Central memory CD8-positive, alpha-beta T cell (primary cell): ENCODE data around the gene OSBPL10.

Source experiments
- ATAC-seq: fragments of 150-1000 bp; cut with Tn5 transposase; replicated peaks from 2 replicates; pipeline ENCODE4 v1.10.0; 2022; ENCODE audit warnings: mild to moderate bottlenecking, moderate FRiP score, moderate number of reproducible peaks; ENCODE audit not compliant: poor library complexity, severe bottlenecking; ENCODE audit errors: extremely low read depth
- DNase-seq, 2 donors: peaks; one replicate each; pipeline ENCODE4 v3.0.0; 2021; ENCODE audit warnings: low spot score in 2 of 2
- H3K27ac Mint-ChIP-seq: one replicate; pipeline ENCODE4 v1.8.0; 2022; ENCODE audit warnings: low read depth, mild to moderate bottlenecking, moderate library complexity, mixed read lengths
- H3K27me3 Mint-ChIP-seq: one replicate; pipeline ENCODE4 v1.8.0; 2022; ENCODE audit warnings: mixed read lengths
- H3K36me3 Mint-ChIP-seq: one replicate; pipeline ENCODE4 v1.8.0; 2022; ENCODE audit warnings: mild to moderate bottlenecking, moderate library complexity, mixed read lengths; ENCODE audit not compliant: insufficient read depth
- H3K4me1 Mint-ChIP-seq: one replicate; pipeline ENCODE4 v1.8.0; 2022; ENCODE audit warnings: mixed read lengths
- H3K4me3 Mint-ChIP-seq: one replicate; pipeline ENCODE4 v1.8.0; 2022; ENCODE audit warnings: mild to moderate bottlenecking, moderate library complexity, mixed read lengths
- H3K9me3 Mint-ChIP-seq: one replicate; pipeline ENCODE4 v1.8.0; 2022; ENCODE audit warnings: mixed read lengths

Gene OSBPL10

DNA sequence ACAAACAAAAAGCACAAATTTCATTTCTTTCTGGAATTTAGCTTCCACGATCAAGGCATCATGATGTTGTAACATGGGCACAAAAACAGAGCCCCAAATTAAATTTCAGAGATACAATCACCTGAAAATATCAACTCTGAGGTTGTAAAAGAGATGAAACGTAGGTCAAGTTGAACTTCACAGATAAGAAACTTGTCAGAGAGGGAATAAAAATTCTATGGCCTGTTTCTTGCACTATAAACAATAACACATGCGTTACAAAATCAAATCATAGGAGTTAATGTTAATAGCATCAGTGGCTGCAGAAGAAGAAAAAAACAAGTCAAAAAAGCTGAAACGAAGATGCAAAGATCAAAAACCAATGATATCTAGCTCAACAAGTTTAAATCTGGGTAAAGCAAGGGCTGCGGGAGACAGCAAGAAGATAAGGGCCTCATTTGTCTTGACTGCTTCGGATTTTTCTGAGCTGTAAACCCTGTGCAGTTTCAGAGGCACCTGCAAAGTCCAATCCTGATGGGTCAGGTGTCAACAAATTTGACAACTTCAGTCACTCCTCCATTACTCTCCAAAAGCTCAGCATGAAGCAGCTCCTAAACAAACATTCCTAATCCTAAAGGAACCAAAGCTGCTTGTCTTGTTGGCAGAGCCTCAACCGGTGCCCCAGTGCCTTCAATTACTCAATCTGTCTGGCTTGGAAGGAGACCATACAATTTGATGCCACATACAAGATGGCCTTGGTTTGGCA is 228.6 kb downstream of the OSBPL10 start:
- Mint-ChIP-seq H3K36me3 (no peaks in the 10 kb centered on the region), H3K4me1 (peaks cover 17% of the 10 kb centered on the region), H3K27me3 (no peaks in the 10 kb centered on the region), H3K27ac (no peak overlapping the region), H3K4me3 (no peak overlapping the region), H3K9me3 (no peaks in the 10 kb centered on the region)
- ATAC-seq (no peak), DNase-seq (no peak)

DNA sequence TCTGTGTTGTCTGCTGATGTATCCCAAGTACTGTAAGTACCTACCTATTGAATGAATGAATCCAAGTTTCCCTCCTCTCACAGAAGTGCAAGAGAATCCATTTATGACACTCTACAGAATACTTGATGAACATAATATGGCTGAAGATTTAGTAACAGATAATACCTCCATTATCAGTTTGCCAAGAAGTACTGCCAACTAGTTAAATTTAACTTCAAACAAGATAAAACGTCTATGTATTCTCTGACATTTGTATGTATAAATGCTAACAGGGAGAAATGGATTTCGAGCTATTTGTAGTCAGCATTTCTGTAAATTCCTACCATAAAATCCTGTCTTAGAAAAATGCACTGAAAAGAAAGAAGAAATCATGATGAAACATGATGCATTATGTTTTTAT is 230.7 kb downstream of the OSBPL10 start:
- Mint-ChIP-seq H3K4me1 (peaks cover 5% of the 10 kb centered on the region), H3K27ac (no peak overlapping the region), H3K27me3 (no peaks in the 10 kb centered on the region), H3K36me3 (no peaks in the 10 kb centered on the region), H3K4me3 (no peak overlapping the region), H3K9me3 (no peaks in the 10 kb centered on the region)
- no peak for ATAC-seq
- DNase-seq: no peak

DNA sequence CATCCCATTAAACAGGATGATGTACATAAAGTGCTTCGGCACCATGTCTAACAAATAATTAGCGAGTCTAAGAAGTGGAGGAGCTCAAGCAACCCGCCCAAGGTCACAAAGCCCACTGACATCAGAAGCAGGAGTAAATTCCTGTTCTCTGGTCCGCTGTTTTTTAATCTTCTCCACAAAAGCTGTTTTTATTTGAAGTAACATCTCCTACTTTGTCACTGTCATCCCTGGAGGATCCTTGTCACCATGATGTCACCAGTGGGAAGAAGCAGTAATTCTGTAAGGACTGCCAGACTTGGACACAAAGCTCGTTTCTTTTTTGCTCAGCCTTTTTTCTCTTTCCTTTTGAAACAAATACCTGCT is 232.1 kb downstream of the OSBPL10 start:
- Mint-ChIP-seq H3K27me3 (no peaks in the 10 kb centered on the region), H3K9me3 (no peaks in the 10 kb centered on the region), H3K4me3 (no peak overlapping the region)

DNA sequence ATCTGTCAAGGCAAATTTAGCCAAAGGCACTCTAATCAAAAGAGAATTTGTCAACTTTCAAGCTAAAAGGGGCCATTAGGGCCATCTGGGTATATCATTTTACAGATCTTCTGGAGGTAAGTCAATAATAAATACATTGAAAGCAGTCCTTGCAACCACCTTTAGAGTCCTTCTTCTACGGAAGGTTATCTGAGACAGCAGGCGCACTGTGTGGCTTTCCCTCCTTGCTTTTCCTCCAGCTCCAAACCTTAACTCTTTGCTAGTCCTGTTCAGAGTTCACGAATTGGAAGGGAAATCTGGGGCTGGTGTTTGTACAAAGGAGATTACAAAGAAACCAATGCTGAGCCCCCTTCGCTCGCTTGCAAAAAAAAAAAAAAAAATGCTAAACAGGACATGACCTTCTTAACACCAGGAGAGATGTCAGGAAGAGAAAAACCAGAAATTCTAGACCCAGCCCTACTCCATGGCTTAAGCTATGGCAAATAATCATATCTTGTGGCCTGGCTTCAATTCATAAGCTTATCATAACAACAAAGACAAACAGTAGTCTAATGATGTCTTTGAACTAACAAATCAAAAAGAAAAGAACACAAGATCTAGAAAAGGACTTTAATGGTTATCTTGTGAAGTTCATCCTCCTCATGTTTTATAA is 232.7 kb downstream of the OSBPL10 start:
- Mint-ChIP-seq H3K9me3 (no peaks in the 10 kb centered on the region), H3K27me3 (no peaks in the 10 kb centered on the region), H3K4me3 (no peak overlapping the region), H3K27ac (no peak overlapping the region), H3K4me1 (no peaks in the 10 kb centered on the region), H3K36me3 (no peaks in the 10 kb centered on the region)
- DNase-seq (no peak), ATAC-seq (no peak)

More for the DNA sequence above, 232.1 kb downstream of the OSBPL10 start:
- ATAC-seq (no peak), DNase-seq (no peak)
- Mint-ChIP-seq H3K4me1 (no peaks in the 10 kb centered on the region), H3K27ac (no peak overlapping the region), H3K36me3 (no peaks in the 10 kb centered on the region)

DNA sequence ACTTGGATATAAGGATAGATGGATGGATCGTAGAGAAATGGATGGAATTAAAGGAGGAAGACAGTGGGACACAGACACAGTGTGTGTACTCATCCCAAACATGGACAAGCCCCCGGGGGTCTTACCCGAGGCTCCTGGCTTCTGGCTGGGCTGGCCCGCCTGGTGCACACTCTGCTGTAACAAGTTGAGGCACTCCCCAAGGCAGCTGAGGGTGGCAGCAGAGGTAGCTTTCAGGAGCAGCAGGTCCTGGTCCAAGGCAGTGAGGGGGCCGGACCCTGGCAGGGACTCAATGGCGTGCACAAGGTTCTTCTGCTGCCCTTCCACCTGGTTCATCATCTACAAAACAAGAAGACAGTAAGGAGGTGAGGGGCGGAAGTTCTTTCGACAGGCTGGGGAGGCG is 233.3 kb downstream of the OSBPL10 start:
- DNase-seq (no peak), ATAC-seq (no peak)
- Mint-ChIP-seq H3K4me1 (no peaks in the 10 kb centered on the region), H3K36me3 (no peaks in the 10 kb centered on the region), H3K27ac (no peak overlapping the region), H3K9me3 (no peaks in the 10 kb centered on the region), H3K4me3 (no peak overlapping the region), H3K27me3 (no peaks in the 10 kb centered on the region)

DNA sequence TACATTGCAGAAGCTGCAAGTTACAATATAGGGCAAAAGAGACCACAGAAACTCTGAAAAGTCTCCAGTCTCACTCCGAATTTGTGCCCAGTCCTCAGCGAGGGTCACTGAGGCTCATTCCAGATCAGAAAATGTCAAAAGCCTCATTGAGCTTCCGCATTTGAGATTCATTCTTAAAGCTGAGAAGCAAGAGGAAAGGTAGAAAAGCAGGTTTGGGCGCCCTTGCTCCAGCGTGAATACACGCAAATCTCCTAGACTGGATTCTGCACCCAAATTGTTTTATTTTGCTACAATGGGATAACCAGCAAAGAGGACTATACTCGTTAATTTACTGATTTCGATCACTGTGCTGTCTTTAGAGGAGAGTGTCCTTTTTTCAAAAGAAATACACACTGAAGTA is 236.1 kb downstream of the OSBPL10 start:
- H3K27me3 Mint-ChIP-seq: no peaks in the 10 kb centered on the region
- H3K27ac Mint-ChIP-seq: no peak overlapping the region
- H3K9me3 Mint-ChIP-seq: no peaks in the 10 kb centered on the region
- H3K36me3 Mint-ChIP-seq: no peaks in the 10 kb centered on the region
- no peak for ATAC-seq
- H3K4me1 Mint-ChIP-seq: no peaks in the 10 kb centered on the region
- no peak overlapping the region for H3K4me3 Mint-ChIP-seq
- DNase-seq: no peak

DNA sequence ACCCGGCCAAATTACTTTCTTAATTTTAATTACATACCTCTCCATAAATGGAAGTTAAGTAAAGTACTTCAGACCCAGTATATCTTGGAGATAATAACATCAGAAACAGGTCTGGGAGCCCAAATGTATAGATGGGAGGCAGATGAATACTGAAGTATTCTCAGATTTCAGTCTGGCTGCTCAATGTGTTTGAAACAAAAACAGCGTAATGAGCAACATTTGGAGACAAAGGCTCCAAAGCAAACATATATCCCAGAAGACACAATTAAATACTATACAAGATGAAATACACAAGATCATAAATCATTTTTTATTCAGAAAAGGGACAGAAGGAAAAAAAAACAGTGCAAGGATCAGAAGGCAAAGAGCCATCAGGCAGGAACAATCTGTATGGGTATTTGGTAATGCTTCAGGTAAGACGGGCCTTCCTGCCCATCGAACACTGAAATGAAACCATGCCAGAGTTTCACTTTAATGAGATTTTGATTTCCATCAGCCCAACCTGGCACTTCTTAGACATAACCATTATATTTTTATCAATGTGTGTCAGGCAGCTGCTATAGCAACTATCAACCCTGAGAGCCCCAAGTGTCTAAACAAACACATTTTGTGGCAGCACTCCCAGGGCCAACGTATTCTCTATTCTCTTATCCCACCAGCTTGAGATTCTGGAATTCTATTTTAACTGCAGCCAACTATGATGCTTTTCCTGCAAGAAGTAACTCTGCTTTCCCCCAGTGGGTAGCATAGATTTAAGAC is 237.6 kb downstream of the OSBPL10 start:
- ATAC-seq (no peak), DNase-seq (no peak)
- Mint-ChIP-seq H3K27ac (no peak overlapping the region), H3K36me3 (no peaks in the 10 kb centered on the region), H3K9me3 (no peaks in the 10 kb centered on the region), H3K4me1 (no peaks in the 10 kb centered on the region), H3K27me3 (no peaks in the 10 kb centered on the region), H3K4me3 (no peak overlapping the region)

DNA sequence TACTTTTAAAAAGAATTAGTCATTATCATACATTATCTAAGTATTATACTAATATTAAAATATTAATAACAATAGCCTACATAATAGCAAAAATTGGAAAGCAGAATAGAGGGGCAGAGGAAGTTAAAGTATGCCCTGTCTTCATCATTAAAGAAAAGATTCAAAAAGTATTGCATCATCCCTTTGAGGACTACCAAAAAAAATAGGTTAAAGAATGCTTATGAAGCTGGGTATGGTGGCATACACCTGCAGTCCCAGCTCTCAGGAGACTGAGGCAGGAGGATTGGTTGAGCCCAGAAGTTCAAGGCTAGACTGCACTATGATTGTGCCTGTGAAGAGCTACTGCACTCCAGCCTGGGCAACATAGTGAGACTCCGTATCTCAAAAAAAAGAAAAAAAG is 240.7 kb downstream of the OSBPL10 start:
- Mint-ChIP-seq H3K4me3 (no peak overlapping the region), H3K36me3 (no peaks in the 10 kb centered on the region), H3K27ac (no peak overlapping the region), H3K27me3 (peaks cover 17% of the 10 kb centered on the region), H3K4me1 (no peaks in the 10 kb centered on the region), H3K9me3 (no peaks in the 10 kb centered on the region)
- no peak for DNase-seq
- ATAC-seq: no peak

DNA sequence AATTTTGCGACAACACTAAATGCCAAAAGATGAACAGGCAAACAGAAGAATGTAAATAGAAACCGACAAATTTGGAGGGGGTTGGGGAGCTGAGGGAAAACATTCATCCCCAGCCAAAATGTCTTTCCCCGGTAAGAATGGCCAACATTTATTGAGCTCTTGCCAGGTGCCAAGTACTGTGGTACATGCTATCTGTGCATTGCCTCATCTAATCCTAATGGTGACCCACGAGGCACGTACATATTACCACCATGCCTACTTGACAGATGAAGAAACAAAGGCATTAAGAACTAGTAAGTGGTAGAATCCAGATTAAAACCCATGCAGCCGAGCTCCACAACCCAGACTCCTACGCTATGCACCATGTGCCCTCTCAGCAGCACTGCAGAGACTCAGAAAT is 242.7 kb downstream of the OSBPL10 start:
- no peak for DNase-seq
- no peak overlapping the region for H3K27ac Mint-ChIP-seq
- no peaks in the 10 kb centered on the region for H3K9me3 Mint-ChIP-seq
- ATAC-seq: no peak
- H3K4me3 Mint-ChIP-seq: no peak overlapping the region
- no peaks in the 10 kb centered on the region for H3K4me1 Mint-ChIP-seq
- peaks cover 22% of the 10 kb centered on the region for H3K27me3 Mint-ChIP-seq
- peaks cover 2% of the 10 kb centered on the region for H3K36me3 Mint-ChIP-seq

DNA sequence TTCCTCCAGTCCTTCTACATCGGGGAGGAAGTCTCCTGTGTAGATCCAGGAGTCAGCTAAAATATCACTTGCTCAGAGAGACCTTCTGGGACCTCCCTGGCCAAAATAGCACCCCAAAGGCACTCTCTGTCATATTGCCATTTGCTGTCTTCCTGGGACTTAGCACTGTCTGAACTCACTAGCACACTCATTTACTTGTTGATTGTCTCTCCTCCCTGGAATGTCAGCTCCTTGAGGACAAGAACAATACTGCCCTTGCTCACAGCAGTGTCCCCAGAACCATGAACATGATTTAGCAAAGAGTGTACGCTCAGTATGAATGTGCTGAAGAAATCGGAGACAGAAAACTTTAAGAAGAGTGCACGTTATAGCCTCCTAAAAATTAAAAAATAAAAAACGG is 245.4 kb downstream of the OSBPL10 start:
- Mint-ChIP-seq H3K4me3 (no peak overlapping the region), H3K4me1 (no peaks in the 10 kb centered on the region), H3K27ac (no peak overlapping the region), H3K27me3 (peaks cover 22% of the 10 kb centered on the region), H3K36me3 (peaks cover 2% of the 10 kb centered on the region), H3K9me3 (no peaks in the 10 kb centered on the region)
- DNase-seq (no peak), ATAC-seq (no peak)

DNA sequence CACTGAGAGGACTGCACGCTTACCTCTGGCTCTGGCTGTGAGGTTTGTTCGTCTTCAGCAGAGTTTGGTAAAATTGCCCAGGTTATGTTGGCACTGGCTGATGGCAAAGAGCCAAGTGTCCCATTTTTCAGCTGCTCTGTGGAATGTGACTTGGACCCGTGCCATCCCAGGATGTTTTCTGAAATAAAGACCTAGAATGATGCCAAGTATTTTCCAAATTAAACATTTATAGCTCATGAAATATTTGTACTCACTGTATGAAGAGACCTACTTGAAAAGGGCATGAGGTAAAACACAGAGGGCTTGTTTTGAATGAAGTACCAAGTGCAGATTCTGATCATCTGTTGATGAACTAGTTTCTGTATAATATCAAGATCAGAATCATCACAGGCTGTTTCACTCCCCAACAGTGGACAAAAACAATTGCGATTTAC is 247.8 kb downstream of the OSBPL10 start:
- peaks cover 4% of the 10 kb centered on the region for H3K36me3 Mint-ChIP-seq
- peaks cover 30% of the 10 kb centered on the region for H3K27me3 Mint-ChIP-seq
- H3K9me3 Mint-ChIP-seq: no peaks in the 10 kb centered on the region
- H3K4me3 Mint-ChIP-seq: no peak overlapping the region
- no peaks in the 10 kb centered on the region for H3K4me1 Mint-ChIP-seq
- no peak overlapping the region for H3K27ac Mint-ChIP-seq
- ATAC-seq: no peak
- no peak for DNase-seq

DNA sequence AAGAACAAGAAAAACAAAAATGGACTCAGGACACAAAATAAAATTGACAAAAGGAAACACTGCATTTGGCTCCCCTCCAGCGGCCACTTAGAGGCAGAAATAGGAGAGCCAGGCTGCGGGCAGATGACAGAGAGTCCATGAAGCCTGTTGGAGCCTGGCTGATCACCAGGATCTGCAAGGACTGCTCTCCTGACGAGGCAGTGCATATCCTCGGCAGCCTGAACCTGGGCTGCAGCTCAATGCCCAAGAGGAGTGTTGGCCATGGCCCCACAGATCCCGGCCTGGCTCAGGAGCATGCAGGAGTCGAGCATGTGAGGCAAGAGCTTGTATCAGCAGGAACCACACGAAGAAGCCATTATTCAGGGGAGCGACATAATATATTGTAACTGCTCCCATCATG is 248.5 kb downstream of the OSBPL10 start:
- no peak for ATAC-seq
- no peak overlapping the region for H3K4me3 Mint-ChIP-seq
- no peaks in the 10 kb centered on the region for H3K4me1 Mint-ChIP-seq
- H3K27me3 Mint-ChIP-seq: peaks cover 33% of the 10 kb centered on the region
- DNase-seq: no peak
- peaks cover 4% of the 10 kb centered on the region for H3K36me3 Mint-ChIP-seq
- H3K27ac Mint-ChIP-seq: no peak overlapping the region
- no peaks in the 10 kb centered on the region for H3K9me3 Mint-ChIP-seq

DNA sequence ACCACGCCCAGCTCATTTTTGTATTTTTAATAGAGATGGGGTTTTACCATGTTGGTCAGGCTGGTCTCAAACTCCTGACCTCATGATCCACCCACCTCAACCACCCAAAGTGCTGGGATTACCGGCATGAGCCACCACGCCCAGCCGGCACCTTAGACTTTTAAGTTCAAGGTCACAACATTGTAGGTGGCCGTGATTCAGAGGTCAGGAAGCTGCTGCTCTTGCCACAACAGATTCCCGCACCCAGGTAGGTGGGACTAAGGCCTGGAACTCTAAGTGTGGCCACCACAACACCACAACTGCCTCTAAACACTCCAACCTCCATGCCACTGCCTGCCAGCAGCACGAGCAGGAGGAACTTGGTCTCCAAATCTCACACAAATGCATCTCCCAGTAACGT is 251.5 kb downstream of the OSBPL10 start:
- Mint-ChIP-seq H3K36me3 (peaks cover 4% of the 10 kb centered on the region), H3K27me3 (peaks cover 36% of the 10 kb centered on the region), H3K9me3 (no peaks in the 10 kb centered on the region), H3K4me1 (no peaks in the 10 kb centered on the region), H3K4me3 (no peak overlapping the region), H3K27ac (no peak overlapping the region)
- DNase-seq (no peak), ATAC-seq (no peak)
